ENCODE measurements around the gene PTPRC. TPM values are rescaled to one million over a fixed set of nuclear protein-coding genes. Genes with fewer than 3 reads are reported as not detected.

The PTPRC gene
- total RNA-seq, 1 experiment from 2014 or later = 0.25 TPM

GRCh38 chr1:198595765-198596164 lies 43.1 kb upstream of the PTPRC start:
- Mint-ChIP-seq H3K4me3 (ENCODE audit: unreplicated experiment) (no peak overlapping the region), H3K9me3 (ENCODE audit: unreplicated experiment) (peaks cover 9% of the 10 kb centered on the region), H3K27ac (ENCODE audit: unreplicated experiment) (no peak overlapping the region), H3K36me3 (ENCODE audit: insufficient read depth, unreplicated experiment) (no peaks in the 10 kb centered on the region), H3K27me3 (ENCODE audit: insufficient read depth, unreplicated experiment) (no peaks in the 10 kb centered on the region), H3K4me1 (ENCODE audit: low read depth, unreplicated experiment) (no peaks in the 10 kb centered on the region)
- Histone ChIP-seq H3K27me3 (replicated peaks; ENCODE audit: control insufficient read depth, insufficient read depth, low read length) (no peaks in the 10 kb centered on the region), H3K4me3 (ENCODE audit: low read depth, low read length) (no peak overlapping the region), H3K36me3 (ENCODE audit: control insufficient read depth, insufficient read depth, low read length) (no peaks in the 10 kb centered on the region), H3K4me1 (no peaks in the 10 kb centered on the region), H3K9me3 (no peaks in the 10 kb centered on the region)
- ChIA-PET POLR2A (no interaction called here), CTCF (no interaction called here)
- BruUV-seq (replicated peaks) = no TSS peak
- TF ChIP-seq CTCF (IDR thresholded peaks at IDR 0.05; ENCODE audit: insufficient read depth in 1 of 2, low read depth in 1 of 2, low read length in 1 of 2, severe bottlenecking in 1 of 2, unreplicated experiment in 1 of 2) = no peak
- DNase-seq = no peak
- intact Hi-C loops (cut with micrococcal nuclease; ENCODE audit: unreplicated experiment) = no loop called here

- Mint-ChIP-seq H3K36me3 (ENCODE audit: insufficient read depth, unreplicated experiment) (no peaks in the 10 kb centered on the region), H3K9me3 (ENCODE audit: unreplicated experiment) (no peaks in the 10 kb centered on the region), H3K4me1 (ENCODE audit: low read depth, unreplicated experiment) (no peaks in the 10 kb centered on the region), H3K4me3 (ENCODE audit: unreplicated experiment) (no peak overlapping the region), H3K27me3 (ENCODE audit: insufficient read depth, unreplicated experiment) (no peaks in the 10 kb centered on the region), H3K27ac (ENCODE audit: unreplicated experiment) (no peak overlapping the region)
- POLR2A ChIA-PET = no interaction called here
- H3K4me1 ChIP-seq = 0 out of 2 replicates have a peak, but pooled peaks cover 4% of the 10 kb centered on the region
- DNase-seq = no peak
- CTCF ChIA-PET = no interaction called here
- H3K4me3 ChIP-seq (ENCODE audit: low read depth, low read length) = no peak overlapping the region
- no peaks in the 10 kb centered on the region for H3K9me3 ChIP-seq
- H3K27me3 ChIP-seq (replicated peaks; ENCODE audit: control insufficient read depth, insufficient read depth, low read length) = no peaks in the 10 kb centered on the region
- intact Hi-C loops (cut with micrococcal nuclease; ENCODE audit: unreplicated experiment) = no loop called here
- BruUV-seq (replicated peaks) = no TSS peak
- H3K36me3 ChIP-seq (ENCODE audit: control insufficient read depth, insufficient read depth, low read length) = no peaks in the 10 kb centered on the region
- TF ChIP-seq CTCF (IDR thresholded peaks at IDR 0.05; ENCODE audit: insufficient read depth in 1 of 2, low read depth in 1 of 2, low read length in 1 of 2, severe bottlenecking in 1 of 2, unreplicated experiment in 1 of 2) = no peak
These were observed 41.0 kb upstream of the PTPRC start for GRCh38 chr1:198597690-198598430.

GRCh38 chr1:198598796-198599321 lies 40.0 kb upstream of the PTPRC start:
- Mint-ChIP-seq H3K27me3 (ENCODE audit: insufficient read depth, unreplicated experiment) (no peaks in the 10 kb centered on the region), H3K4me1 (ENCODE audit: low read depth, unreplicated experiment) (no peaks in the 10 kb centered on the region), H3K9me3 (ENCODE audit: unreplicated experiment) (no peaks in the 10 kb centered on the region), H3K36me3 (ENCODE audit: insufficient read depth, unreplicated experiment) (no peaks in the 10 kb centered on the region), H3K27ac (ENCODE audit: unreplicated experiment) (no peak overlapping the region), H3K4me3 (ENCODE audit: unreplicated experiment) (no peak overlapping the region)
- Histone ChIP-seq H3K4me1 (0 out of 2 replicates have a peak, but pooled peaks cover 4% of the 10 kb centered on the region), H3K36me3 (ENCODE audit: control insufficient read depth, insufficient read depth, low read length) (no peaks in the 10 kb centered on the region), H3K4me3 (ENCODE audit: low read depth, low read length) (no peak overlapping the region), H3K9me3 (no peaks in the 10 kb centered on the region), H3K27me3 (replicated peaks; ENCODE audit: control insufficient read depth, insufficient read depth, low read length) (no peaks in the 10 kb centered on the region)
- intact Hi-C loops (cut with micrococcal nuclease; ENCODE audit: unreplicated experiment) = no loop called here
- ChIA-PET POLR2A (no interaction called here), CTCF (no interaction called here)
- no TSS peak for BruUV-seq (replicated peaks)
- DNase-seq = no peak
- no peak for TF ChIP-seq CTCF (IDR thresholded peaks at IDR 0.05; ENCODE audit: insufficient read depth in 1 of 2, low read depth in 1 of 2, low read length in 1 of 2, severe bottlenecking in 1 of 2, unreplicated experiment in 1 of 2)
